Measurements from ENCODE around the gene HOXD12. TPM values are rescaled to one million over a fixed set of nuclear protein-coding genes. Genes with fewer than 3 reads are reported as not detected.

Gene HOXD12
- total RNA-seq, 2 experiments from 2014 or later: not detected

DNA sequence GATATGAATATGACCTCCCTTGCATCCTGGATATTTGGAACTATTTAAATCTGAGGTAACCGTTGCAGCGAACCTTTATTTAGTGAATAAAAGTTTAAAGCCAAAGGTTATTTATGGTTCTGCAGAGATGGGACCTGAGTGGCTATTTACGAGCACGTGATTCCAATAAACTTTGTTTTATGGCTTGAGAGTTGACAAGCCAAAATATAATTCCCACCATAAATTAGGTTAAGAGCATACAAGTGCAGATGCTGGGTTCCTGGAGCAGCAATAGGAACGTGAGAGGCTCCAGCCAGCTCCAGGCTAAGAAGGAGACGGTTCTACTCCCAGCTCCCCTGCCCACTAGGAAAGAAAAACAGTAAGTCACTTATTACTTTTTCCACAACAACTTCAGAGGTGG is 46.5 kb downstream of the HOXD12 start:
- H3K9me3 Mint-ChIP-seq: peaks cover 3% of the 10 kb centered on the region
- peaks cover 4% of the 10 kb centered on the region for H3K4me1 Mint-ChIP-seq
- H3K36me3 Mint-ChIP-seq (ENCODE audit: low read depth): no peaks in the 10 kb centered on the region
- peaks cover 89% of the 10 kb centered on the region for H3K27me3 Mint-ChIP-seq
- H3K4me3 Mint-ChIP-seq: no peak overlapping the region
- CTCF ChIA-PET: interaction anchor here (1.2 kb wide), 1 partner anchor 71 kb away, joined by 4 read pairs; no protein-coding TSS in a partner anchor
- DNase-seq: no peak
- H3K27ac Mint-ChIP-seq: no peak overlapping the region
- POLR2A ChIA-PET: no interaction called here

DNA sequence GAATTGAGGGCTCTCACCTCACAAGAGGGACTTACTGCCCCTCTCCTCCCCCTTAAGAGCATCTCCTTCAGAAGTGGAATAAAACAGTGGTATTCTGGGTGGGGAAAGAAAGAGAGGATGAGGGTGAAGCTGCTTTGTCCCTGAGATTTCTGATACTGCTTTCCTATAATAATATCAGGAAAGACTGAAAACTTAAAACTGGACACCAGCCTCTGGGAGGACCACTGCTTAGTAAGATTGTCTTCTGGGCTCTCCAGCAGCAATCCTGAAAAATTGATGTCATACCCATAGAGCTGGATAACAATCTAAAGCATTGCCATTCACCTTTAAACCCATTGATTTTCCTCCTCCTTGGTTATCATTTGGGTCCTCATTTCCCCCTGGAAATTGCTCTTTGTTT is 47.0 kb downstream of the HOXD12 start:
- H3K9me3 Mint-ChIP-seq: peaks cover 3% of the 10 kb centered on the region
- peaks cover 88% of the 10 kb centered on the region for H3K27me3 Mint-ChIP-seq
- H3K36me3 Mint-ChIP-seq (ENCODE audit: low read depth): no peaks in the 10 kb centered on the region
- H3K4me3 Mint-ChIP-seq: no peak overlapping the region
- no peaks in the 10 kb centered on the region for H3K4me1 Mint-ChIP-seq
- POLR2A ChIA-PET: no interaction called here
- DNase-seq: no peak
- CTCF ChIA-PET: no interaction called here
- no peak overlapping the region for H3K27ac Mint-ChIP-seq

GRCh38 chr2:176147210-176147799 is 47.7 kb downstream of the HOXD12 start:
- no peaks in the 10 kb centered on the region for H3K4me1 Mint-ChIP-seq
- H3K27ac Mint-ChIP-seq: no peak overlapping the region
- H3K4me3 Mint-ChIP-seq: no peak overlapping the region
- ChIA-PET CTCF (no interaction called here), POLR2A (no interaction called here)
- no peaks in the 10 kb centered on the region for H3K36me3 Mint-ChIP-seq (ENCODE audit: low read depth)
- peaks cover 3% of the 10 kb centered on the region for H3K9me3 Mint-ChIP-seq
- H3K27me3 Mint-ChIP-seq: peaks cover 87% of the 10 kb centered on the region
- no peak for DNase-seq

DNA sequence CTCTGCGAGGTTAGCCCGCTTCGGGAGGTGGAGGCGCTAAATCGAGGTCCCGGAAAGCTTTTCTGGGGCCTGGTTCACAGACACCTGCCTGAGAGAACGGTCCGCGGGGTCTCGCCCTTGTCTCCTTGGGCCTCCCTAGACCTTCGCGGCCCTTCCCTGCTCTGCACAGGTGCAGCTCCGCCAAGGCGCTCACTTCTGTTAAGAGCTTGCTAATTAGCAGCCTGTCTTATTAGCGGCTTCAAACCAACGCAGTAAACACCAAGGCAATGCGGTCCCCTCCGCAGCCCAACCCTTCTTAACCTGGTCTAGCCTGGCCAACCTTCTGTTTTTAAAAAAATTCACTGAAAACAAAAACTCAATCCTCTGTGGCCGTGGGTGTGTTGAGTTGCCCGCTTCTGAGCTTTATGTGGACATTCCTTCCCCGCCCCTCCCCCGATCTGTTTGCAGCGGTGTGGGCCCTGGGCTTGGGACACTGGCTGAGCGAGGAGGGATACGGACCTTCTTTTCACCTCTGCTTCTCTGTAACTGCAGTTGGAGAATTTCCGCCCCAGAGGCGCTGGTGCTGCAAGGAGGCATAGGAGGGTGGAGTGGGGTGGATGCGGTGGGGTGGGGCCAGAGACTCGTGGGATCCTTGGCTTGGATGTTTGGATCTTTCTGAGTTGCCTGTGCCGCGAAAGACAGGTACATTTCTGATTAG is 48.4 kb downstream of the HOXD12 start:
- H3K36me3 Mint-ChIP-seq (ENCODE audit: low read depth): no peaks in the 10 kb centered on the region
- no peak overlapping the region for H3K4me3 Mint-ChIP-seq
- H3K9me3 Mint-ChIP-seq: peaks cover 3% of the 10 kb centered on the region
- no peak overlapping the region for H3K27ac Mint-ChIP-seq
- no peaks in the 10 kb centered on the region for H3K4me1 Mint-ChIP-seq
- CTCF ChIA-PET: interaction anchor here (0.5 to 0.7 kb wide), 2 partner anchors 9 to 29 kb away, joined by 3 read pairs; no protein-coding TSS in a partner anchor
- no peak for DNase-seq
- POLR2A ChIA-PET: no interaction called here
- H3K27me3 Mint-ChIP-seq: peaks cover 90% of the 10 kb centered on the region

DNA sequence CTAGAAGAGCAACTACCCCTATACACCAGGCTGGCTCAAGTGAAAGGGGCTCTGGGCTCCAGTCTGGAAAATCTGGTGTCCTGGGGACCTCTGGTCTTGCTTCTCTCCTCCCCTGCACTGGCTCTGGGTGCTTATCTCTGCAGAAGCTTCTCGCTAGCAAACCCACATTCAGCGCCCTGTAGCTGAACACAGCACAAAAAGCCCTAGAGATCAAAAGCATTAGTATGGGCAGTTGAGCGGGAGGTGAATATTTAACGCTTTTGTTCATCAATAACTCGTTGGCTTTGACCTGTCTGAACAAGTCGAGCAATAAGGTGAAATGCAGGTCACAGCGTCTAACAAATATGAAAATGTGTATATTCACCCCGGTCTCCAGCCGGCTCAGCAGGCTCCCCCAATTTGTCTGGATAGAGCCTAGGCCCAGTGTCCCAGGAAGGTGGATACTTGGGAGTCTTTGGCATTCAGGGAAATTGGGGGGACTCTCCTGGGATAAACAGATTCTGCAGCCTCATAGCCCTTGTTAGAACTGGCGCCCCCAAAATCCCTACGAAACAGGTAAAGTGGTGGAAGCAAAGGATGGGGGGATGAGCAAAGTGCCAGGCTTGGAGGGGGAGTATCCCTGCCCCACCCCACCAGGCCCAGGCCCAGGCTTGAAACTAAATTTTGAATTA is 49.3 kb downstream of the HOXD12 start:
- no peak for DNase-seq
- Mint-ChIP-seq H3K4me3 (no peak overlapping the region), H3K27ac (no peak overlapping the region), H3K4me1 (no peaks in the 10 kb centered on the region), H3K36me3 (ENCODE audit: low read depth) (no peaks in the 10 kb centered on the region), H3K9me3 (peaks cover 3% of the 10 kb centered on the region), H3K27me3 (peaks cover 92% of the 10 kb centered on the region)
- ChIA-PET CTCF (interaction anchor here (0.7 kb wide), 1 partner anchor 10 kb away, joined by 3 read pairs; no protein-coding TSS in a partner anchor), POLR2A (no interaction called here)

DNA sequence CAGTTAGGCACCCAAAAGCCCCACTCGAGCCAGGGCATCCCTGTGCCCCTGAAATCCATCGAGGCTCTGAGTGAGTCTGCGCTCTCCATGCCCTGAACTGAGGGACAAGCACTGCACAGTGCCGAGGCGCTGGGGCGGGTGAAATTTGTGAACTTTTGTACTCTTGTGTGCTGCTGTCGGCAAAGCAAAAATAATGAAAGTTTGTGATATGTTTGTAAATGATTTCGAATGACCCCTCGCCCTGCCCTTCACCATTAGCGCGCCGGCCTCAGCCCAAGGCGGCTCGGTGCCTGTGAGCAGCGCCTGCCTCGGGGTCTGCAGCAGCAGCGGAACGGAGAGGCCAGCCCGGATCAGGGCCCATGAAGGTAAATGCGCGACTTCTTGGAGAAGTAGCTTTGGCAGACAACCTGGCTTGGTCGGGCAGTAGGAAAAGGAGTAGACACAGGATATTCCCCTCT is 49.9 kb downstream of the HOXD12 start:
- H3K27ac Mint-ChIP-seq: no peak overlapping the region
- POLR2A ChIA-PET: no interaction called here
- peaks cover 3% of the 10 kb centered on the region for H3K9me3 Mint-ChIP-seq
- no peaks in the 10 kb centered on the region for H3K4me1 Mint-ChIP-seq
- H3K27me3 Mint-ChIP-seq: peaks cover 93% of the 10 kb centered on the region
- H3K36me3 Mint-ChIP-seq (ENCODE audit: low read depth): no peaks in the 10 kb centered on the region
- CTCF ChIA-PET: no interaction called here
- no peak for DNase-seq
- no peak overlapping the region for H3K4me3 Mint-ChIP-seq

GRCh38 chr2:176149939-176150583 is 50.5 kb downstream of the HOXD12 start:
- peaks cover 3% of the 10 kb centered on the region for H3K9me3 Mint-ChIP-seq
- CTCF ChIA-PET: interaction anchor here (0.7 to 1.4 kb wide), 6 partner anchors 9 to 1266 kb away, joined by 3 to 8 read pairs (median 4); no protein-coding TSS in a partner anchor
- peaks cover 93% of the 10 kb centered on the region for H3K27me3 Mint-ChIP-seq
- no peaks in the 10 kb centered on the region for H3K36me3 Mint-ChIP-seq (ENCODE audit: low read depth)
- no peak overlapping the region for H3K4me3 Mint-ChIP-seq
- POLR2A ChIA-PET: no interaction called here
- H3K4me1 Mint-ChIP-seq: no peaks in the 10 kb centered on the region
- no peak overlapping the region for H3K27ac Mint-ChIP-seq
- DNase-seq: no peak

DNA sequence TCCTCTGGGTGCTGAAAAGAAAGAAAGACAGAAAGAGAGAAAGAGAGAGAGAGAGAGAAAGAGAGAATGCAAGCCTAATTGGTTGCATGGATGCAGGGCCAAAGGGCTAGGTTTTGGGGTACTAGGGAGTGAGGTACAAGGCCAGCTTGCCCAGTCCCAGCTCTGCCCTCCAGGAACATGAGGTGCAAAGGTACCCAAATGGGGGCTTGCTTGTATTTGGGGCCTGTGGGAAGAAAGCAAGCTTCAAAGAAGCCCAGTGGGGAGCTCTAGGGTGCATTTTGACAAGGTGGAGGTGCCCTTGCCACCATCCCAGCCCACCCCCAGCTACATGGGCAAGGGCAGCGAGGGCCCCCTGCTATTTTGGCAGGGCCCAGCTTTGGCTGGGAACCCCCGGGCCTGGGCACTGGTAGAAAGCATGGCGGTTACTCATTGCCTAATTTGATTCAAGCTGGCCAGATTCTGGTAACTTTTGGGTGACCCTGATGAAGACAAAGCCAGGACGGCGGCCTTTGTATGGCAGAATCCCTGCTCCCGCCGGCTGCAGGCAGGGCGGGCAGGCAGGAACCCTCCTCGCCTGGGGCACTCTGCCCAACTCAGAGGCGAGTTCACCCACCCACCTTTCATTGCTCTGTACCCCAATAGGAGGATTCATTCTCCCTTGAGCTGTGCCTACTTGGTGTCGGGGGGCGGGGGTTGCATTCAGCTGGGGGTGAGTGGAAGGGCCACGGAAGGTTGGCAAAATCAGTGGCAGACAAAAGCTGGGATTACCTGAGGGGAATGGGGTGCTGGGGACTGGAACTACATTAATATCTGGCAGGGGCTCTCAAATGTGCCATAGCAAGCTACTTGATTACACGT is 51.2 kb downstream of the HOXD12 start:
- DNase-seq: no peak

GRCh38 chr2:176151442-176152287 is 52.1 kb downstream of the HOXD12 start, which contains the start of gene HOXD4:
Gene HOXD4 (plus strand): TSS chr2:176151550. CDS start chr2:176151634, 84 bp downstream.
- H3K9me3 Mint-ChIP-seq: peaks cover 3% of the 10 kb centered on the region
- H3K4me1 Mint-ChIP-seq: no peaks in the 10 kb centered on the region
- peaks cover 94% of the 10 kb centered on the region for H3K27me3 Mint-ChIP-seq
- no peak for DNase-seq
- no peaks in the 10 kb centered on the region for H3K36me3 Mint-ChIP-seq (ENCODE audit: low read depth)
- ChIA-PET CTCF (interaction anchor here (1.3 to 1.4 kb wide), 4 partner anchors 10 to 15 kb away, joined by 3 to 8 read pairs (median 4); no protein-coding TSS in a partner anchor), POLR2A (no interaction called here)
- H3K4me3 Mint-ChIP-seq: no peak within 1 kb of the TSS
- H3K27ac Mint-ChIP-seq: no peak within 1 kb of the TSS

More for the DNA sequence above, 51.2 kb downstream of the HOXD12 start:
- CTCF ChIA-PET: interaction anchor here (0.7 to 1.4 kb wide), 6 partner anchors 8 to 1266 kb away, joined by 3 to 8 read pairs (median 4); no protein-coding TSS in a partner anchor
- H3K9me3 Mint-ChIP-seq: peaks cover 3% of the 10 kb centered on the region
- peaks cover 93% of the 10 kb centered on the region for H3K27me3 Mint-ChIP-seq
- no peaks in the 10 kb centered on the region for H3K36me3 Mint-ChIP-seq (ENCODE audit: low read depth)
- no peak overlapping the region for H3K27ac Mint-ChIP-seq
- POLR2A ChIA-PET: no interaction called here
- H3K4me1 Mint-ChIP-seq: no peaks in the 10 kb centered on the region
- no peak overlapping the region for H3K4me3 Mint-ChIP-seq

All from activated CD4-positive, alpha-beta T cell treated with anti-CD3 and anti-CD28 coated beads, Interleukin-2, amount 10 ng/mL, durations not matched to agents 7 days and 5 days (primary cell).